ENCODE results near the gene PPP6R3. TPM values are rescaled to one million over a fixed set of nuclear protein-coding genes. Genes with fewer than 3 reads are reported as not detected.

The PPP6R3 gene
- total and polyA plus RNA-seq, 2 of the 8 experiments (the other 6 are each of a cell fraction or from before 2014, with no cell fraction given): 44.6 to 150 TPM

- no peak for TF ChIP-seq EZH2 (IDR thresholded peaks at IDR 0.05; ENCODE audit: low read depth, low read length, severe bottlenecking)
Observed at GRCh38 chr11:68503792-68504191, 43.2 kb downstream of the PPP6R3 start (continued).
